Measurements from ENCODE around the gene TAOK2. TPM values are rescaled to one million over a fixed set of nuclear protein-coding genes. Genes with fewer than 3 reads are reported as not detected.

The TAOK2 gene
- polyA plus RNA-seq, 2 of the 4 experiments (the other 2 are of a cell fraction) = 13.7 to 30.8 TPM

GRCh38 chr16:29996766-29997250 lies 23.1 kb downstream of the TAOK2 start:
- FAIRE-seq (no peak), ATAC-seq (peak; percentile 7 to 8; a peak in 3 of 6 replicates), DNase-seq (ENCODE audit: low read depth in 1 of 2, low spot score in 1 of 2) (no peak)
- peak overlapping the region; percentile 94 for H3K4me2 ChIP-seq
- no peaks in the 10 kb centered on the region for H3K9me3 ChIP-seq
- peak overlapping the region; percentile 94 to 97 for H3K27ac ChIP-seq
- ChIA-PET CTCF (interaction anchor here (0.7 to 6.3 kb wide), 5 partner anchors 9 to 148 kb away, joined by 3 to 39 read pairs (median 3); partner anchors contain the start of gene CDIPT), POLR2A (no interaction called here)
- peaks cover 14% of the 10 kb centered on the region for H3K4me1 ChIP-seq
- no peak for TF ChIP-seq HOXB13 (CRISPR knock-in tag; IDR thresholded peaks at IDR 0.05; ENCODE audit: low read depth)
- no peak for TF ChIP-seq ZNF302 (CRISPR knock-in tag; IDR thresholded peaks at IDR 0.05)
- TF ChIP-seq JUNB (IDR thresholded peaks at IDR 0.05) = no peak
- TF ChIP-seq FOSL2 (IDR thresholded peaks at IDR 0.05) = no peak
- no peak for TF ChIP-seq FOSL2 (CRISPR knock-in tag; IDR thresholded peaks at IDR 0.05)
- TF ChIP-seq RFX5 (IDR thresholded peaks at IDR 0.05) = no peak
- TF ChIP-seq GATA3 (IDR thresholded peaks at IDR 0.05; ENCODE audit: borderline replicate concordance) = no peak
- no peak for TF ChIP-seq CTCF (IDR thresholded peaks at IDR 0.05)
- TF ChIP-seq PBX3 (IDR thresholded peaks at IDR 0.05) = no peak
- no peak for TF ChIP-seq ZC3H11A (IDR thresholded peaks at IDR 0.05)
- TF ChIP-seq MAX (IDR thresholded peaks at IDR 0.05) = no peak
- no peak for TF ChIP-seq BCL3 (IDR thresholded peaks at IDR 0.05)
- no peak for TF ChIP-seq RARB (CRISPR knock-in tag; IDR thresholded peaks at IDR 0.05)
- no peak for TF ChIP-seq E2F6 (IDR thresholded peaks at IDR 0.05; ENCODE audit: borderline replicate concordance, low read depth)
- peak overlapping the region; percentile 89 for H3K4me3 ChIP-seq
- 39% methylated on average over 9 of the region's 9 CpGs for WGBS (ENCODE audit: missing lambda C conversion rate)

GRCh38 chr16:29999605-30000004 lies 25.9 kb downstream of the TAOK2 start:
- no peak overlapping the region for H3K4me3 ChIP-seq

More at GRCh38 chr16:29999605-30000004, 25.9 kb downstream of the TAOK2 start:
- no peaks in the 10 kb centered on the region for H3K9me3 ChIP-seq
- WGBS (ENCODE audit: missing lambda C conversion rate) = 83% methylated on average over 6 of the region's 6 CpGs
- no peak for DNase-seq (ENCODE audit: low read depth in 1 of 2, low spot score in 1 of 2)
- no peak overlapping the region for H3K4me2 ChIP-seq
- TF ChIP-seq FOSB (CRISPR knock-in tag; IDR thresholded peaks at IDR 0.05) (no peak), FOSL2 (IDR thresholded peaks at IDR 0.05) (no peak), FOSL2 (CRISPR knock-in tag; IDR thresholded peaks at IDR 0.05) (no peak), RFX5 (IDR thresholded peaks at IDR 0.05) (no peak), FOXS1 (CRISPR knock-in tag; IDR thresholded peaks at IDR 0.05) (no peak), MAZ (IDR thresholded peaks at IDR 0.05; ENCODE audit: borderline replicate concordance, low read depth, low read length) (no peak), SMC3 (IDR thresholded peaks at IDR 0.05) (no peak), JUNB (IDR thresholded peaks at IDR 0.05) (no peak), PHF8 (IDR thresholded peaks at IDR 0.05; ENCODE audit: borderline replicate concordance, low read depth) (no peak), HOXB5 (CRISPR knock-in tag; IDR thresholded peaks at IDR 0.05) (no peak), TP53 (CRISPR knock-in tag; IDR thresholded peaks at IDR 0.05) (no peak), SREBF2 (IDR thresholded peaks at IDR 0.05) (no peak), HEYL (CRISPR knock-in tag; IDR thresholded peaks at IDR 0.05) (no peak), CHD4 (IDR thresholded peaks at IDR 0.05; ENCODE audit: borderline replicate concordance) (no peak), ELK1 (IDR thresholded peaks at IDR 0.05; ENCODE audit: low read depth, low read length) (no peak), RAD21 (conservative IDR thresholded peaks at IDR 0.05 in 1 of 2, IDR thresholded peaks at IDR 0.05 in 1 of 2) (no peak)
- CTCF ChIA-PET = interaction anchor here (1.3 to 1.4 kb wide), 2 partner anchors 32 to 192 kb away, joined by 3 read pairs; partner anchors contain the start of gene TLCD3B
- POLR2A ChIA-PET = no interaction called here
- H3K4me1 ChIP-seq = peaks cover 13% of the 10 kb centered on the region
- ATAC-seq = no peak
- no peak for FAIRE-seq
- H3K27ac ChIP-seq = no peak overlapping the region

Measured in A549 (cell line).